Colonic mucosa (tissue), 4 donors: ENCODE data around the gene CCDC88C. TPM values are rescaled to one million over a fixed set of nuclear protein-coding genes. Genes with fewer than 3 reads are reported as not detected.

Source experiments
- DNase-seq: peaks from one replicate; pipeline ENCODE4 v3.0.0-alpha.2; 2020
- H3K27ac ChIP-seq: fragments of 200-600 bp; one replicate; pipeline ENCODE4 v1.8.0; 2021
- H3K27me3 ChIP-seq: fragments of 200-600 bp; one replicate; pipeline ENCODE4 v1.8.0; 2021
- H3K36me3 ChIP-seq: fragments of 200-600 bp; one replicate; pipeline ENCODE4 v1.8.0; 2021
- H3K4me1 ChIP-seq: fragments of 200-600 bp; one replicate; pipeline ENCODE4 v1.8.0; 2021; ENCODE audit warnings: mild to moderate bottlenecking
- H3K4me3 ChIP-seq: fragments of 200-600 bp; one replicate; pipeline ENCODE4 v1.8.0; 2021
- H3K9ac ChIP-seq, 2 donors: one replicate each; pipeline ENCODE4 v1.7.0; 2013; ENCODE audit warnings: control low read depth in 2 of 2, low read depth in 2 of 2, low read length in 2 of 2
- H3K9me3 ChIP-seq: fragments of 200-600 bp; one replicate; pipeline ENCODE4 v1.8.0; 2021
- intact Hi-C: fragments of 100-400 bp; cut with DNase I; formaldehyde crosslinking; loops from one replicate; pipeline ENCODE4 v1.14.1; 2022
- total RNA-seq, 2 donors: library from RNA; stranded (reverse); fragmentation: NEBNext Ultra II Directional in 1 of 2; extraction: Animal tissue kit (Norgen Biotek cat#: 25700) in 1 of 2; gene quantifications; one replicate each; pipeline ENCODE4 v1.2.1, GENCODE V29; 2021
- TF ChIP-seq, protein P1 (sequence below): fragments of 200-600 bp; IDR thresholded peaks from one replicate; pipeline ENCODE4 v1.8.0; 2022; ENCODE audit warnings: antibody characterized with exemption, mild to moderate bottlenecking
- donor health status: healthy.
- donor health status: DM: no; HTN: no; CAD: no.
- donor health status: DM: no; HTN: no; CAD: no.

The CCDC88C gene
- total RNA-seq, 2 donors from 2014 or later, result 45.6 to 48.0 TPM

DNA sequence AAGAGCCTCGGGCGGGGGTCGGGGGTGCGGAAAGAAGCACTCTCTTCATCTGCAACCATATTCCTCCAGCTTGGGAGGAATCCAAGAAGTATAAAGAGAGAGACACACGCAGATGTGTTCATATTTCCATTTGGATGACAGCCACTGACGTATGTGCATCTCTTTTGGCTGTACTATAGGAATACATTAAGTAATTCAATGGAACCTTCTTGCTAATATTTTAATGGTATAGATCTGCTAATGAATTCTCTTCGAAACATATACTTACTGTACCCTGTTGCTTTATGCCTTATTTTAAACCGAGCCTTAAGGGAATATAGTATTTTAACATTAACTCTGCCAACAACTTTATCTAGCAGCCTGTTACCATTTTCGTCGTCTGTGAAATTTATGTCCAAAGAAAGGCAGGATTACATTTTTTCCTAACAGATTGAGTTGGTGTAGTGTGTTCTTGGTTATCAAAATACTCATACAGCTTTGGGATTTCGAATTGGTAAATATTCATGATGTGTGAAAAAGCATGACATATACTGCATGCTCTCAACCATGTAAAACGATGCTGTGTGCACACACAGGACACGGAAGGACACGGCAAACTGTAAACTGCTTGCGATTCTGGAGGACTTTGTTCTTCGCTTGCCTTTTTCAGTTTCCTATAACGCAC, 84.5 kb downstream of the CCDC88C start:
- DNase-seq, result no peak
- H3K36me3 ChIP-seq, result peaks cover 6% of the 10 kb centered on the region
- no peaks in the 10 kb centered on the region for H3K27me3 ChIP-seq
- H3K4me1 ChIP-seq, result peaks cover 7% of the 10 kb centered on the region
- intact Hi-C loops, result no loop called here
- H3K9ac ChIP-seq, result no peak overlapping the region
- no peak overlapping the region for H3K4me3 ChIP-seq
- TF ChIP-seq, protein P1, sequence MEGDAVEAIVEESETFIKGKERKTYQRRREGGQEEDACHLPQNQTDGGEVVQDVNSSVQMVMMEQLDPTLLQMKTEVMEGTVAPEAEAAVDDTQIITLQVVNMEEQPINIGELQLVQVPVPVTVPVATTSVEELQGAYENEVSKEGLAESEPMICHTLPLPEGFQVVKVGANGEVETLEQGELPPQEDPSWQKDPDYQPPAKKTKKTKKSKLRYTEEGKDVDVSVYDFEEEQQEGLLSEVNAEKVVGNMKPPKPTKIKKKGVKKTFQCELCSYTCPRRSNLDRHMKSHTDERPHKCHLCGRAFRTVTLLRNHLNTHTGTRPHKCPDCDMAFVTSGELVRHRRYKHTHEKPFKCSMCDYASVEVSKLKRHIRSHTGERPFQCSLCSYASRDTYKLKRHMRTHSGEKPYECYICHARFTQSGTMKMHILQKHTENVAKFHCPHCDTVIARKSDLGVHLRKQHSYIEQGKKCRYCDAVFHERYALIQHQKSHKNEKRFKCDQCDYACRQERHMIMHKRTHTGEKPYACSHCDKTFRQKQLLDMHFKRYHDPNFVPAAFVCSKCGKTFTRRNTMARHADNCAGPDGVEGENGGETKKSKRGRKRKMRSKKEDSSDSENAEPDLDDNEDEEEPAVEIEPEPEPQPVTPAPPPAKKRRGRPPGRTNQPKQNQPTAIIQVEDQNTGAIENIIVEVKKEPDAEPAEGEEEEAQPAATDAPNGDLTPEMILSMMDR, result no peak
- peak overlapping the region; percentile 1 for H3K27ac ChIP-seq
- no peaks in the 10 kb centered on the region for H3K9me3 ChIP-seq

DNA sequence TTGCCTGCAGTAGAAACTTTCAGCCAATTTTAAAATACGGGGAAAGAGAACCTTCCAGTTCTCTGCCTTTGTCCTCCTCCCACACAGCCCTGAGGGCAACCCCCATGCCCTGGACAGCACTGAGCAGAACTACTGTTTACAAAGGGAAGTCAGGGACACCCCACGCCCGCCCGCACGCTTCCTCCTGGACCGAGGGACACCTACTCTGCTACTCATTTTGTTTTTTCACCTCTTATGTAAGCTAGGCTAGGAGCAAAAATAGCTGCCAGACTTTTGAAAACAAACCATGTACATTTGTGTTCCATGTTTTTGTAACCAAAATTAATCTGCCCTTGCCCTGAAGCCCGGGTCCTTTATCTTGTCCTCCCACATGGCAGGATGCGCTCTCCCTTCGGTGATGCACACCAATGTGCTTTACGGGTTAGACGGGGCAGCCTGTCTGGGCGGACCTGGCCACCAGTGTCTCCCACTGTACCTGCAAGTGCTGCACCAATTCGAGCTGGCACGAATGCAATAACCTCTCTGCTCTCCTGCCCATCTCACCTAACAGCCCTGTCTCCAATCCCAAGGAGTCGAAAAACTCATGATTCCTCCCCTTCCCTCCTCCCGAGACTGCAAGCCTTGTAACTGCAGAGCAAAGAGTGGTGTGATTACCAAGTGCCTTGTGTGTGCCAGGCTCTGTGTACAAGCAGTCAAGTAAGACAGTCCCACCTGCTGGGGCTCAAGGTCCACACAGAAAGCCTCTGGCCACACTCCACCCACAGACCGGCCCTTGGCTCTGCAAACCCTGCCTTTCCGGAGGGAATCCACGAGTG, 85.2 kb downstream of the CCDC88C start:
- H3K9me3 ChIP-seq, result no peaks in the 10 kb centered on the region
- peak overlapping the region; percentile 1 for H3K27ac ChIP-seq
- TF ChIP-seq, protein P1, result no peak
- no peaks in the 10 kb centered on the region for H3K27me3 ChIP-seq
- peak overlapping the region in 1 of 2 donors; percentile 38 for H3K9ac ChIP-seq
- H3K36me3 ChIP-seq, result peaks cover 1% of the 10 kb centered on the region
- peak; percentile 66 for DNase-seq
- intact Hi-C loops, result no loop called here
- H3K4me1 ChIP-seq, result peaks cover 7% of the 10 kb centered on the region
- no peak overlapping the region for H3K4me3 ChIP-seq

DNA sequence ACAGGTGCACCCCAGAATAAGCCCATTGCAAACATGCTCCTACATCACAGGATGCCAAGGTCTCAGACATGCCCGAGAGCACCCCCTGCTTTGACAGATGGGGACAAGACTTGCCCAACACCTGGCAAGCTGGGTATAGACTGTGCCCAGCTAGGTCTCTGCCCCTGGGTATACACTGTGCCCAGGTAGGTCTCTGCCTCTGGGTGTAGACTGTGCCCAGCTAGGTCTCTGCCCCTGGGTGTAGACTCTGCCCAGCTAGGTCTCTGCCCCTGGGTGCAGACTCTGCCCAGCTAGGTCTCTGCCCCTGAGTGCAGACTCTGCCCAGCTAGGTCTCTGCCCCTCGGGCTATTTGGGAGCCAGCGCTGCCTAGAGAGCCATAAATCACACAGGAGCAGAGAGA, 85.9 kb downstream of the CCDC88C start:
- H3K9me3 ChIP-seq, result no peaks in the 10 kb centered on the region
- H3K27me3 ChIP-seq, result no peaks in the 10 kb centered on the region
- H3K36me3 ChIP-seq, result no peaks in the 10 kb centered on the region
- H3K4me1 ChIP-seq, result peaks cover 7% of the 10 kb centered on the region
- intact Hi-C loops, result loop anchor here (2.0 kb wide), 1 partner anchor 27 kb away; no protein-coding TSS in a partner anchor
- H3K4me3 ChIP-seq, result no peak overlapping the region
- DNase-seq, result no peak
- no peak overlapping the region for H3K27ac ChIP-seq
- TF ChIP-seq, protein P1, result no peak
- H3K9ac ChIP-seq, result no peak overlapping the region

DNA sequence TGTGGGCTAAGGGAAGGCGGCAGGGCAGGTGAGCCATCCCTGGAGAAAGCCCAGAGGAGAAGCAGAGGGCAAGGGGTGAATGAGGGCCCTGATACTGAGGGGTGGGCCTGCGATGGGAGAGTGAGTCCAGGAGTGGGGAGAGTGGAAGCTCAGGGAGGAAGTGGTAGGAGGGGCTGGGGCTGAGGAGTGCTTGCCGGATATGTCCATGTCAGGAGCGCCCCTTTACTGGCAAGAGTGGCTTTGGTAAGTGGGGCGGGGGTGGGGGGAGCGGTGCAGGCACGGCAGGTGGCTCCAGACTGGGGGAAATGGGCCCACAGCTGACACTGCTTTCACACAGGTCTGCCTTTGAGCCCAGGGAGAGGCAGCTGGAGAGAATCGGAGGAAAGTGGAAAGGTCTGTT, 86.8 kb downstream of the CCDC88C start:
- TF ChIP-seq, protein P1, result no peak
- intact Hi-C loops, result loop anchor here (2.0 kb wide), 1 partner anchor 28 kb away; no protein-coding TSS in a partner anchor
- Histone ChIP-seq H3K27ac (no peak overlapping the region), H3K36me3 (no peaks in the 10 kb centered on the region), H3K9ac (no peak overlapping the region), H3K27me3 (no peaks in the 10 kb centered on the region), H3K9me3 (no peaks in the 10 kb centered on the region), H3K4me1 (peaks cover 7% of the 10 kb centered on the region), H3K4me3 (no peak overlapping the region)
- DNase-seq, result no peak

DNA sequence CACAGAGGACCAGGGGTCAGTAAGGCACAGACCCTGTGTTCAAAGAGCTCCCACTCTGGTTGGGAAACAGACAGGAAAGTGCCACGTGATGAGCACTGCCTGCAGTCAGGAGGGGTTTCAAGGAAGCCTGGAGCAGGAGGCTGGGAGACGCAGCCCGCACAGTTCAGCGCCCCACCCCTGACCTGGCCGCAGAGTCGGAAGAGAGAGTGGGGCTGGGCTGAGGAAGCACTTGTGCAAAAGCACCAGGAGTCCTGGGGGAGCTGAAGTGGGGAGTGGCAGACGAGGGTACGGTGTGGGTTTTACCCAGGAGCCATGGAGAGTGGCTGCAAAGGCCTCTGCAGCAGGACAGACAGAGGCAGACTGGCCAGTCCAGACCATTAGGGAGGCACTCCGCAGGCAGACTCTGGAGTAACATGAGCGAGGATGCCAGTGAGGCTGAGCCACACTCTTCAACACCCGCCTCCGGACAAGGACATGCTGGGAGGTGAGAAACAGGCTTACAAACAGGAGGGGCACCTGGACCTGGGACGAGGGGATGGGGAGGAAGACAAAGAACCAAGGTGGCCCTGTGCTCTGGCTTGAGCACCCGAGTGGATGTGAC, 87.4 kb downstream of the CCDC88C start:
- no peak overlapping the region for H3K9ac ChIP-seq
- intact Hi-C loops, result loop anchor here (2.0 kb wide), 1 partner anchor 29 kb away; no protein-coding TSS in a partner anchor
- H3K9me3 ChIP-seq, result no peaks in the 10 kb centered on the region
- no peak overlapping the region for H3K27ac ChIP-seq
- H3K4me1 ChIP-seq, result peaks cover 7% of the 10 kb centered on the region
- H3K36me3 ChIP-seq, result no peaks in the 10 kb centered on the region
- no peak overlapping the region for H3K4me3 ChIP-seq
- H3K27me3 ChIP-seq, result no peaks in the 10 kb centered on the region
- TF ChIP-seq, protein P1, result no peak
- no peak for DNase-seq
